GM12878 (cell line): ENCODE measurements around the gene VRK3.

Experiments used
- ASH2L ChIP-seq: fragments of 300-600, 200-600 bp; sonication (generic); IDR thresholded peaks from 2 replicates; pipeline ENCODE4 v1.6.1; 2017; ENCODE audit warnings: low read depth, mild to moderate bottlenecking, borderline replicate concordance
- KDM1A ChIP-seq: fragments of 200-600 bp; sonication (generic); IDR thresholded peaks from 2 replicates; pipeline ENCODE4 v1.6.1; 2016; ENCODE audit warnings: borderline replicate concordance
- TF ChIP-seq, protein P1 (sequence below), 3 experiments: IDR thresholded peaks in 2 of 3; conservative IDR thresholded peaks in 1 of 3; 2 replicates each; pipeline ENCODE4 v1.5.1; 2011; ENCODE audit warnings: low read depth in 3 of 3, low read length in 3 of 3, mild to moderate bottlenecking in 3 of 3, control low read depth in 2 of 3, moderate library complexity in 2 of 3, inconsistent platforms in 1 of 3, mixed read lengths in 1 of 3; ENCODE audit not compliant: control insufficient read depth in 2 of 3, insufficient read depth in 1 of 3; ENCODE audit errors: extremely low read depth in 1 of 3

DNA sequence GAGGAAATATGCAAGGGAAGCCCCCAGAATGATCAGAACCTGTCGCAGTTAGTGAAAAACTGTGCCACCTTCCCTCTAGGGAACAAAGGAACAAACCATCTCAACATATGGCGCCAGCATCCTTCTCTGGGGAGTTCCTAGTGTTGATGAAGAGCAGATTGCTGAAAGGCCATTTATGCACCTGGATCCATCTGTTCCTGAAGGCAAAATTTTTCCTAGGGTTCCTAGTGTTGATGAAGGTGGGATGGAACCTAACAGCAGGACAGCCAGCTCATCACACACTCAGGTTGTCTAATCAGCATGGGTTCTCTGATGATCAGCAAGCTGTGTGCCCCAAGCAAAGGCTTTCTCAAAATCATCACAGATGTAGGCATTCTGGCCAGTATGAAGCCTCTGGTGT, 33.3 kb upstream of the VRK3 start:
- TF ChIP-seq, protein P1, sequence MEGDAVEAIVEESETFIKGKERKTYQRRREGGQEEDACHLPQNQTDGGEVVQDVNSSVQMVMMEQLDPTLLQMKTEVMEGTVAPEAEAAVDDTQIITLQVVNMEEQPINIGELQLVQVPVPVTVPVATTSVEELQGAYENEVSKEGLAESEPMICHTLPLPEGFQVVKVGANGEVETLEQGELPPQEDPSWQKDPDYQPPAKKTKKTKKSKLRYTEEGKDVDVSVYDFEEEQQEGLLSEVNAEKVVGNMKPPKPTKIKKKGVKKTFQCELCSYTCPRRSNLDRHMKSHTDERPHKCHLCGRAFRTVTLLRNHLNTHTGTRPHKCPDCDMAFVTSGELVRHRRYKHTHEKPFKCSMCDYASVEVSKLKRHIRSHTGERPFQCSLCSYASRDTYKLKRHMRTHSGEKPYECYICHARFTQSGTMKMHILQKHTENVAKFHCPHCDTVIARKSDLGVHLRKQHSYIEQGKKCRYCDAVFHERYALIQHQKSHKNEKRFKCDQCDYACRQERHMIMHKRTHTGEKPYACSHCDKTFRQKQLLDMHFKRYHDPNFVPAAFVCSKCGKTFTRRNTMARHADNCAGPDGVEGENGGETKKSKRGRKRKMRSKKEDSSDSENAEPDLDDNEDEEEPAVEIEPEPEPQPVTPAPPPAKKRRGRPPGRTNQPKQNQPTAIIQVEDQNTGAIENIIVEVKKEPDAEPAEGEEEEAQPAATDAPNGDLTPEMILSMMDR (IDR thresholded peaks at IDR 0.05 in 2 of 3, conservative IDR thresholded peaks at IDR 0.05 in 1 of 3; ENCODE audit: control insufficient read depth in 2 of 3, extremely low read depth in 1 of 3, insufficient read depth in 1 of 3, low read depth in 3 of 3, low read length in 3 of 3): no peak
- TF ChIP-seq KDM1A (no peak), ASH2L (no peak)
